IPS-18c (cell line): ENCODE results near the gene GUCY1B1.

Source experiments
- H3K4me3 ChIP-seq: 2 replicates; pipeline ENCODE4 v1.7.0; 2013; ENCODE audit warnings: low read depth, mild to moderate bottlenecking, low read length, moderate library complexity; ENCODE audit not compliant: insufficient read depth
- H3K9me3 ChIP-seq: one replicate; pipeline ENCODE4 v1.6.1; 2013; ENCODE audit warnings: mild to moderate bottlenecking, low read length, moderate library complexity; ENCODE audit not compliant: control insufficient read depth, insufficient read depth

Gene GUCY1B1

DNA sequence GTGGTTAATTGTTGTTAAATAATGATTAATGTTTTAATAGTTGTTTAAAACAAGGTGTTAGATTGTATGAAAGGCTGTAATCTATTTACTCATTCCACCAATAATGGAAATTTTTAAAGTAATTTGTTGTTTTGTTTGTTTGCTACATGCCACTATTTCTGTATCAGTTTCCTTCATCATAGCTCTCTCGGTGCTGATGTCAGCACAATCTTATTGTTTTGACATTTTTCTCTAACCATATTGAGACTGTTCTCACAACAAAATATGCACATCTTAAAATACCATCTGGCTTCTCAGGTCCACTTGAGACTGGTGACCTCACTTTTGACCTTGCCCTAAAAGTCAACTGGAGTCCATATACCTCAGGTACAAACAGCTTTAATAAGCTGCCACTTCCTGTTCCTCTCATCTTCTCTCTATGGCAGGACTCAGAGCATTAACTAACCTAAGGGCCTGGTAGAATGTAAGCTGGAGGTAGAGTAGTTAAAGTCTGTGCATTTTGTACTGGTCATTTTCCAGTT is 1.0 kb upstream of the GUCY1B1 start:
- H3K9me3 ChIP-seq = peaks cover 2% of the 10 kb centered on the region
- H3K4me3 ChIP-seq = no peak overlapping the region

DNA sequence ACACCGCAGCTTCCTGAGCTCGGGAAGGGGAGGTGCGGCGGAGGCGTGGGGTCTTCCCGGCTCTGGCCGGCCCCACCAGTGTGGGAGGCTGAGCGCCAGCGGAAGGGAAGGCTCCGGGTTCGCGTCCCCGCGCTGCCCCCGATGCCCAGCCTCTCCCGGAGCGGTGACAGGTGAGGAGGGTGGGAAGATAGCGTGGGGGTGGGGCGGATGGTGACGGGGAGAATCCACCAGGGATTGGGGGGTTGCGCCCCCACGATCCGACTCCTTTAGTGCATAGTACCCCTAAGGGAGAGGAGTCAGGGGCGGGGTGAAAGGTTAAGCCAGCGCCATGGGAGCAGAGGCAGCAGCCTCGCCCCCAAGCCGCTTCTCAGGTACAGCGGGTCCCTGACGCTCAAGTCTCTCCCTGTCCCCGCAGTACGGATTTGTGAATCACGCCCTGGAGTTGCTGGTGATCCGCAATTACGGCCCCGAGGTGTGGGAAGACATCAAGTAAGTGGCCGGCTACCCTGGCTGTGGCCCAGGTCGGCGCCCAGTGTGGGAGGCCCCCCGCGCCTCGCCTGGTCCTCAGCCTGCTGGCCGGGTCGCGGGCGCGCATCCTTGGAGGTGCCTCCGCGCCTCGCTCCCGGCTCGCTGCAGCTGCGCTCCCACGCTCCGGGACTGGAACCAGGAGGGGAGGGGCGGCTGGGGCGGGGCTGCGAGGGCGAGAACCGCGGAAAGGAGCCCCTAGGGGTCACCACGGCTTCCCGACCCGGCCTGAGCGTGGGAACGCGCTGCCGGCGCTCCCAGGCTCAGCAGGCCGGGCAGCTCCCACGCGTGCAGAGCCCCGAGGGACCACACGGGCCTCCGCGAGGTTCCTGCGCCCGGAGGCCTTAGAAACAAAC is 791 bp downstream of the GUCY1B1 start:
- peak overlapping the region; percentile 64 for H3K4me3 ChIP-seq

DNA sequence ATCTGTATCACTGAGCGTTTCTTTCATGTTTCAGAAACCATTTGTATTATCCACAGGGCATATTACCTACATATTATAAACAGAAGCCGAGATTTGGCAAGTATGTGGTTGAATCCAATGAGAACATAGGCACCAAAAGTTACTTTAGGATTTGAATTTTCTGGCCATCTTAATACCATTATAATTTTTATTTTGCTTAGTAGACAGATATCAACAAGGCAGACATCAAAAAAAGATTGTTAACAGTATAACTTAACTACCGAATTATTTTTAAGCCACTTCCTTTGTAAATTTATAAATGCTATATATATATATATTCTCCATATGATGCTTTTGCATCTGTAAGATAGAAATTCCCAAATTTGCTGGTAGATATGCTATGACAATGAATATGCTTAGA is 2.2 kb downstream of the GUCY1B1 start:
- Histone ChIP-seq H3K4me3 (no peak overlapping the region), H3K9me3 (peaks cover 2% of the 10 kb centered on the region)

More for the DNA sequence above, 791 bp downstream of the GUCY1B1 start:
- H3K9me3 ChIP-seq = peaks cover 2% of the 10 kb centered on the region

DNA sequence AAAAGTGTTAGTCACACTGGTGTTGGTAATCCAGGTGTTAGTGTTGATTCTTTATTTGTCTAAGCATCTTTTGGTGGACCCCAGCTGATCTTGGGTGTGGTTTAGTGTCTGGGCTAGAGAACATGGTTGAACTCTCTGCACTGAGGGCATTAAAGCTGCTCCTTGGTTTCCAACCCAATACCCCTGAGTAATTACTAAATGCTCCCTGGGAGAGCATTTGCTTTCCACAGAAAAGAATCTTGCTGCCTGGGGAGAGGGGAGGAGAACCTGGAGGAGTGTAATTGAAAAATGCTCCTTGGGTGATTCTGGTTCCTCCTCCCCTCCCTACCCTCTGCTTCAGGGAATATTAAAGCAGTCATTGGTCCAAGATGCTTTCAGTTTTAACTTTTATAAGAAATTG is 3.1 kb downstream of the GUCY1B1 start:
- Histone ChIP-seq H3K9me3 (peaks cover 2% of the 10 kb centered on the region), H3K4me3 (no peak overlapping the region)

DNA sequence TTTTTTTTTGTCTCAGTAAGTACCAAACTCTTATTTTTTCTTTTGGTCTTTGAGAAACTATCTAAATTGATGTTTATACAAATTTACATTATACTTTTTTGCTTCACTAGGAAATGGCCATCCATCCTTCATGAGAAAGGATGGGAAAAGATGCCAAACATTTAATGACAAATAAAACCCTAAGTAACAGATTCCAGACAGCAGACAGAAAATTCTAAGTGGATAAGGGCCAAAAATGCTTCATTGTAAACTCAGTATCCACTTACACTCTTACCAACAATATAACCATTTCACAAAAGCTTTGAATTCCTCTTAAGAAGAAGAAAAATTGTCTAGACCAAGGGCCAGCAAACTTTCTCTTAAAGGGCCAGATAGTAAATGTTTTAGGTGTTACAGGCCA is 3.5 kb downstream of the GUCY1B1 start:
- H3K9me3 ChIP-seq = peaks cover 2% of the 10 kb centered on the region

DNA sequence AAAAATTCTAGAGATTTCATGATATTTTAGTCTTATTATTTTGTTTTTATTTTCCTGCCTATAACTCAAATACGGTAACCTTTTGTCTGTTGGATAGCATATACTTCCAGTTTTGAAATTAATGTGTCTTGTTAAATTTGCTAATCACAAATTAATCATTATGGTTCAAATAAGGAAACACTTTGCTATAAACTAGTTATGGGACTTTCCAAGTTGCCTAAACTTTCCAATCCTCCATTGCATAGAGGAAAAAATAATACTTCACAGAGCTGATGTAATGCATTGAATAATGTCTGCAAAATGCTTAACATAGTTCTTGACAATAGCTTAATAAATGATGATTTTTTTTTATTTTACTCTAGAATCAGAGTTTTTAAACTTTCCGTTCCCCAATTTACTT is 4.7 kb downstream of the GUCY1B1 start:
- Histone ChIP-seq H3K9me3 (peaks cover 2% of the 10 kb centered on the region), H3K4me3 (no peak overlapping the region)

More for the DNA sequence above, 3.5 kb downstream of the GUCY1B1 start:
- H3K4me3 ChIP-seq = no peak overlapping the region

DNA sequence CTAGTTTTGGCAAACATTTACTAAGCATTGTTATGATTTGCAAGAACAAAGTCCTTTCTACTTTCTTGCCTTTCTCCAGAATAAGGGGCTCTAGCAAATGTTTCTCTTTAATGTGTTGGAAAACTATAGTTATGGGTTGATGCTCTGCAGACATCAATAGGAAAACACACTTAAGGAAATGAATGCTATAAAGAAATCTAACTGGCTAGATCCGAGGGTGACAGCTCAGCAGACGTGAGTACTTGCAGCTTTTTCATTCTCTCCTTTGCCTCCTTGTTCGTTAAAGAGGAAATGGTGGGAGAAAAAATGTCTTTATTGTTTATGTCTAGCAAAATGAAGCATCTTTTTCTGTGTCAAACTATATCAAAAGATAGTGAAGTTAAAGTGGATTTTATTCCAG is 6.3 kb downstream of the GUCY1B1 start:
- Histone ChIP-seq H3K4me3 (no peak overlapping the region), H3K9me3 (no peaks in the 10 kb centered on the region)

DNA sequence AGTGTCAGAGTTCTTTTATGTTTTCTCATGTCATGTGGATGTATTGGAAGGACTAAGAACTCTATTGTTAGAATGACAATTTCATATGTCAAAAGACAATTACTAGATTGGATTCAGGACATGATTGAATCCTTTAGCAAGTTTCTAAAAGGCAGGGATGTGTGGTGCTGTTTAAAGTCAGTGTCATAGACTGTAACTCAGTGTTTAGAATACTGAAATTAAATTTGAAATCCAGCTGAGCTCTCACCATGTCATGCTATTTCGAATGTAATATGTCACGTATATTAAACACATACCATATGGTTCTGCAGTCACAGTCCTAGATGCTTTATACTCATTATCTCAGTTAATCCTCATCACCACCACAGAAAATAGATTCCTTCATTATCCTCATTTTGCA is 7.8 kb downstream of the GUCY1B1 start:
- H3K4me3 ChIP-seq = no peak overlapping the region
- H3K9me3 ChIP-seq = no peaks in the 10 kb centered on the region

DNA sequence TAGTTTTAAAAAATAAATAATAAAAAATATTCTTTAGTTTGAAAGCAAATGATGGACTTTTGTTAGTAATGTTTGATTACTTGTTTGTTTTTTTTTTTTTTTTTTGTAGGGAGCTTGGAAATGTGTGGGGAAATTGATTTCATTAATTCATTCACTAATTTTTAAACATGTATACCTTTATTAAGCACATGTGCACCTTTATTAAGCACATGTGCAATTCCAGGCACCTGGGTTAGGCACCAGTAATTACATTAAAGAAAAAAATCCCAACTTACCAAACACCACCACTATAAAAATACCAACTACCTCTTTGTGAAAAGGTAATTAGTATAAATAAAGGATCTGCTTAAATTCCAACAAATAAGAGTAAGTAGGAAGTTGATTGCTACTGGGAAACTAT is 9.5 kb downstream of the GUCY1B1 start:
- no peaks in the 10 kb centered on the region for H3K9me3 ChIP-seq

DNA sequence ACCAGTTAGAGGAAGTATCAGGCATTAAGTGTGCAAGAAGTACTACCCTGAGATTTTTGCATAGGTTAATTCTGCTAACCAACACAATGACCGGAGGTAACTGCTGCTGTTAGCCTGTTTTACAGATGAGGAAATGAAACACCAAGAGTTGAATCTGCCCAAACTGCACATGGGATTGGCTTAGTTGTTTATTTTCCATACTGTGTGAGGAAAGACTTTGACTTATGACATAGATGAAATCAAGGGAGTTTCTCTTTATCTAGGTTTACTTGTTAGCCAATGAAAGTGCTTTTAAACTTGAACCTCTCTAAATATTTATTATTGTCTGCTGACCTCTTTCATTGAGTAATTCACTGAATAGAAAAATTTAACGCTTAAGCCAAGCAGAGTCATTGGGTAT is 10.3 kb downstream of the GUCY1B1 start:
- Histone ChIP-seq H3K4me3 (no peak overlapping the region), H3K9me3 (no peaks in the 10 kb centered on the region)

More for the DNA sequence above, 9.5 kb downstream of the GUCY1B1 start:
- no peak overlapping the region for H3K4me3 ChIP-seq

DNA sequence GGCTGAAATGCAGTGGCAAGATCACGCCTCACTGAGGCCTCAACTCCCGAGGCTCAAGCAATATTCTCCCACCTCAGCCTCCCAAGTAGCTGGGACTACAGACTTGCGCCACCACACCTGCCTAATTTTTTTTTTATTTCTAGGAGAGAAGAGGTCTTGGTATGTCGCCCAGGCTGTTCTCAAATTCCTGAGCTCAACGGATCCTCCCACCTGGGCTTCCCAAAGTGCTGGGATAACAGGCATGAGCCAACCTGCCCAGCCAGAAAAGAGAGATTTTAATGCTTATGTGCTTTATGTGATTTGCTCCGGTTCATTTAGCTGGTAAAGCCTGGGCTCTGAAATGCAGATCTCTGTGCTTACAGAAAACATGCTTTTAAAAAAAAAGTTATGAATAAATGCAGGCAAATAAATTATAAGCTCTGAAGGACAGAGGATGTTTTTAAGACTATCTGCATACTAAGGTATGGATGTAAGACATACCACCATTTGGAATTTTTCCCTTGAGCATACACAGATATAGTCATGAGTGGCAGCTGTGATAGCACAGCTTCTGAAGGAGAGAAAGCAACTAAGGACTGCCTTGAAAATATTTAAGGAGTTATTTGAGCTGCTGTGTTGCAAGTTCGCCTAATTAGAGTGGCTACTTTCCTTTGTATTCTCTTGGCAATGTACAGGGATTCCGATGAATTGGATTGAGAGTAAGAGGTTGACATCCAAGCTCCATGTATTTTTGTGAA is 13.8 kb downstream of the GUCY1B1 start:
- Histone ChIP-seq H3K4me3 (no peak overlapping the region), H3K9me3 (no peaks in the 10 kb centered on the region)

DNA sequence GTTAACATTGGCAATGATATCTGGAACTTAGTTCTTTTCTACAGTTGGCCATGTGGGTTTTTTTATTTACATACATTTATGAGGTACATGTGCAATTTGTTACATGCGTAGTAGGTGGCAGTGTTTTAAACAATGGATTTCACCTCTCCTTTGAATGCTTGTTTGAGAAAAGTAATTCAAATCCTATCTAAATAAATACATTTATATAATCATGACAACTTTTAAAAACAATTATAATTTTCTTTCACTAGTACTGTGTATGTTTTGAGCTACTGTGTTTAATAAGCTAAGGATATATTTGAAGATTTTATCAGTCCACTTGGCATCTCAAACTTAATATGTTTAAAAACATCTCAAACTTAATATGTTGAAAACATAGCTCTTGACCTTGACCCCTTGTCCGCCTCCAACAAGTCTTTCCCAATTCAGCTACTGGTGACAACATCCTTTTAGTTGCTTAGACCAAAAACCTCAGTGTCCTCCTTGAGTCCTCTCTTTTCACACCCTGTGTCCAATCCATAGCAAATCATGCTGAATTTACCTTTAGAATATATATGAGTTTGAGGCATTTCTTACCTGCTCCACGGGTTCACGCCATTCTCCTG is 14.5 kb downstream of the GUCY1B1 start:
- H3K9me3 ChIP-seq = no peaks in the 10 kb centered on the region
- H3K4me3 ChIP-seq = no peak overlapping the region

DNA sequence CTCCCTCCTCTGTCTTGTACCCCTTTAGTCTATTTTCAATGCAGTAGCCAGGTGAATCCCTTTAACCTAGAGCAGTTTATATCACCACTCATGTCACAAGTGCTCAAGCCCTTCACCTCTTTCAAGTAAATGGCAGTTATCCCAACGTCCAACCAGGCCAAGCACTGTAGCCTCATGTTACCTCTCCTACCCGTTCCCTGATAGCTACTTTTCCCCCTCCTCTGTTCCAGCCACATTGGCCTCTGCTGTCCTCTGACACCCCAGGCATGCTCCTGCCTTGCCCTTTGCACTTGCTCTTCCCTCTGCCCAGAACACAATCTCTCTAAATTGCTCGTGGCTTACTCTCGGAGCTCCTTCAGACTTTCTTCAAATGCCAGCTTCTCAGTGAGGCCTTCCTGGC is 15.2 kb downstream of the GUCY1B1 start:
- Histone ChIP-seq H3K4me3 (no peak overlapping the region), H3K9me3 (no peaks in the 10 kb centered on the region)

DNA sequence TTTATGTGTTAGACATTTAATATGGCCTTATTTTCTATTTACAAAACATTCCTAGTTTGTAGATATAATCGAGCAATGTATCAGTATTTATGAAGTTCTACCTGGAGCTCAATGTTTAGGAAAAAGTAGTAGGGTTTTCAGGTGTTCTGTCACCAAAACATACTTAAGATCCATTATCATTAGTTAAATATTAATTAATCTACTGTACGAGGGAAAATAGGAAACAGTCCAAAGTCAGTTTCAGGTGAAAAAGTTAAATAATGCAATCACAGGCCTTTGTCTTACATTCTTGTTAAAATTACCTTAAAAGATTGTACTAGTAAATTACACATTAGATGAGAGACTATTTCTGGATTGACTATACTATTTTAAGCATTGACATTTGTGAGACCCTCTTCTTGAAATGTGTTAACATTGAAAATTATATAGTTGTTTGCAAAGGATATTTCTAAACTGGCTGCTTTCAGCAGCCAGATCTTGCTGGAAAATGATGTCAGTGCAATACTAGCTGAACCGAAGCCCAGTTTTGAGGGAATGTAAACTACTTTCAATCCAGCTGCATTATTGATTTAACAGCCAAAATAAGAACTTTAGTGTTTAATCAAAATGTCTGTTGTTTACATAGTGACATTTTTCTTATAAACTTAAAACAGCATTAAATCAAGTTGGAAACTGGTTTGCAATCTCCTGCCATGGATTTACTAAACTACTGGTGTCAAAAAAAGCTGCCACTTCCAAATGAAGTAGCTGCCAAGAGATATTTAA is 19.3 kb downstream of the GUCY1B1 start:
- Histone ChIP-seq H3K9me3 (no peaks in the 10 kb centered on the region), H3K4me3 (no peak overlapping the region)

DNA sequence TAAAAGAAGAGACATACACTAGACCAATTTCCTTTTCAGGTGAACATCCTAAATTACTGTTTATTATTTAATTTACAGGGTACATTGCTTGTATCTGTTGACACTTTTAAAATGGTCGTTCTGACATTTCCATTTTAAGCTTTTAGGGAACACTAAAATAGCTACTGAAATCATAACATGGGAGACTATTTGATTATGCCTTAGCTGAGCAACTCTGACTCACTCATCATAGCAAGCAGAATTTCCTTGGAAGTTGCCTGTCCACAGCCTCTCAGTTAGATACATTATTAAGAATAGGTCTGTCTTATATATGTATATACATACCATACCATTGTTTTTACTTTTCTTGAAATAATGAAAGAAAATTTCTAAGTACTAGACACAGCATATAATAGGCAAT is 22.0 kb downstream of the GUCY1B1 start:
- H3K4me3 ChIP-seq = no peak overlapping the region
- no peaks in the 10 kb centered on the region for H3K9me3 ChIP-seq

DNA sequence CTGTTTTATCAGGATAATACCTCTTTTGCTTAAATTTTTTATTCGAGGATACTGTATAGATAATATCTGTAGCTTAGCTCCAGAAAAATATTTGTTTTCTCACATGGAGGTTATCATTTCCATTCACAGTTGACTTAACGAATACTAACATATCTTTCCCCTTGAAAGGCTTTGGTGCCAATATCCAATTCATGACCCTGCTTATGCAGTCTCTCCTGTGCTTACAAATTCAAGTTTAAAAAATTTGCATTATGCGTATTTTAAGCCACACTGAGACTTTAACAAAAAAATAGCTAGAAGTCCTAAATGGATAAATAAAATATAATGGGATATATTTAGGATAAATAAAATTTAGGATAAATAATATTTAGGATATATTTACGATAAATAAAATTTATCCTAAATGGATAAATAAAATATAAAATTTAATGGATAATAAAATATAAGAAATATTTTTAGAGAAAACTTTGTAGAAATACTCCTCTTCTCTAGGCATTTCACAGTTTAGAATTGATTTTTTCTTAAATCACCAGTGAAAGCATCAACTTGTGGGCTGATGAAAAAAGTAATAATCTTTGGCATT is 22.5 kb downstream of the GUCY1B1 start:
- Histone ChIP-seq H3K4me3 (no peak overlapping the region), H3K9me3 (no peaks in the 10 kb centered on the region)

DNA sequence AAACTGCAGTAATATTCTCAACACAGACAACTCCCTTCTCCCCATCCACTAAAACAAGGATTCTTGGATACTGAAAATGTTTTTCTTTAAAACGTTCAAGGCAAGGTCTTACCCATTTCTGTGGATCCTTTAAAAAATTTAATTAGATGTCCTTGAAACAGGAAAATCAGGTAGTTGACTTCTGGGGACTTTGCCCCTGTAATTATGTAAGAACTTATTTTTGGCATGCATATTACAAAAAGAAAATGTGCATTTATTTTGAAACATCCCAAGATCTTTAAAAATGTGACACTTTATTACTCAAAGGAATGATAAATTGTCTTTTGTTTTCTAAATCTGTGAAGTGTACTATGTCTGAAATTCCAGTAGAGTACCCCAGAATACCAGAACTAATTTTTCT is 25.8 kb downstream of the GUCY1B1 start:
- no peak overlapping the region for H3K4me3 ChIP-seq
- H3K9me3 ChIP-seq = no peaks in the 10 kb centered on the region
